GM12878 (cell line): ENCODE measurements around the gene SMG6. TPM values are rescaled to one million over a fixed set of nuclear protein-coding genes. Genes with fewer than 3 reads are reported as not detected.

Experiments
- ATAC-seq: fragments of 200-7000 bp; cut with Tn5 transposase; 3 replicates; pipeline ENCODE4 v1.9.1; 2020; ENCODE audit warnings: mild to moderate bottlenecking, moderate library complexity
- BruUV-seq: library from RNA; stranded (reverse); fragments of 400-500 nt; replicated peaks from 2 replicates; lab custom pipeline; 2021; lab: Mats Ljungman, UMichigan
- CTCF ChIA-PET: fragments of 300-600 bp; sonication (Branson Sonifier 250); formaldehyde crosslinking; extraction: SDS; loops from one replicate; lab custom pipeline; 2021; ENCODE audit warnings: inconsistent platforms; lab: Yijun Ruan, JAX
- POLR2A ChIA-PET: fragments of 350-600 bp; formaldehyde crosslinking; extraction: SDS; loops from one replicate; lab custom pipeline; 2021; ENCODE audit warnings: inconsistent platforms; lab: Charles Lee
- RAD21 ChIA-PET: fragments of 300-600 bp; sonication (Branson Sonifier 250); formaldehyde crosslinking; loops from one replicate; lab custom pipeline; 2023; ENCODE audit warnings: antibody characterized with exemption; ENCODE audit not compliant: unreplicated experiment; lab: Charles Lee
- SMC1A ChIA-PET: fragments of 300-600 bp; sonication (Branson Sonifier 250); formaldehyde crosslinking; loops from one replicate; lab custom pipeline; 2023; ENCODE audit not compliant: unreplicated experiment, uncharacterized antibody; lab: Charles Lee
- DNase-seq: peaks from one replicate; pipeline ENCODE4 v3.0.0-alpha.2; 2011; ENCODE audit warnings: low read depth, low spot score
- FAIRE-seq: peaks from 3 replicates; lab custom pipeline; 2011; peaks lifted over from hg19 to GRCh38; lab: Jason Lieb, UNC
- H2AFZ ChIP-seq: 2 replicates; pipeline ENCODE4 v1.6.0; 2011; ENCODE audit warnings: low read depth, low read length, control low read depth; ENCODE audit not compliant: control insufficient read depth
- H3K27ac ChIP-seq: 2 replicates; pipeline ENCODE4 v1.5.1; 2011; ENCODE audit warnings: control low read depth; ENCODE audit not compliant: control insufficient read depth, insufficient read depth
- H3K27me3 ChIP-seq, 2 experiments: replicated peaks in 1 of 2; 2 replicates each; pipeline versions ENCODE4 v1.6.0 to v1.6.1; 2011; ENCODE audit warnings: low read length in 1 of 2; ENCODE audit not compliant: control insufficient read depth in 2 of 2, insufficient read depth in 2 of 2
- H3K36me3 ChIP-seq, 2 experiments: 2 replicates each; pipeline ENCODE4 v1.5.1; 2011; ENCODE audit warnings: low read length in 1 of 2; ENCODE audit not compliant: control insufficient read depth in 2 of 2, insufficient read depth in 2 of 2
- H3K4me1 ChIP-seq: 2 replicates; pipeline ENCODE4 v1.6.1; 2011; ENCODE audit warnings: mild to moderate bottlenecking, low read length, moderate library complexity, mixed read lengths; ENCODE audit not compliant: control insufficient read depth, insufficient read depth
- H3K4me2 ChIP-seq: 2 replicates; pipeline ENCODE4 v1.6.0; 2011; ENCODE audit warnings: control low read depth; ENCODE audit not compliant: control insufficient read depth, insufficient read depth
- H3K4me3 ChIP-seq: fragments of 200-600 bp; sonication (generic); 2 replicates; pipeline ENCODE4 v1.5.1; 2016
- H3K79me2 ChIP-seq: 2 replicates; pipeline ENCODE4 v1.6.0; 2011; ENCODE audit warnings: low read length; ENCODE audit not compliant: control insufficient read depth, insufficient read depth
- H3K9ac ChIP-seq: 2 replicates; pipeline ENCODE4 v1.8.0; 2011; ENCODE audit warnings: low read length, control low read depth, mixed read lengths; ENCODE audit not compliant: control insufficient read depth, insufficient read depth
- H3K9me3 ChIP-seq: replicated peaks from 3 replicates; pipeline ENCODE4 v1.5.1; 2011; ENCODE audit warnings: mild to moderate bottlenecking, low read length; ENCODE audit not compliant: control insufficient read depth, insufficient read depth
- H4K20me1 ChIP-seq: 2 replicates; pipeline ENCODE4 v1.6.0; 2011; ENCODE audit not compliant: control insufficient read depth, insufficient read depth
- CBX3 ChIP-seq: fragments of 200-600 bp; sonication (generic); IDR thresholded peaks from 2 replicates; pipeline ENCODE4 v1.6.1; 2016; ENCODE audit warnings: low read depth, borderline replicate concordance
- CBX5 ChIP-seq: sonication (generic); IDR thresholded peaks from 2 replicates; pipeline ENCODE4 v1.6.1; 2016; ENCODE audit warnings: low read depth, moderate library complexity, mild to moderate bottlenecking, inconsistent platforms
- EP300 ChIP-seq, 2 experiments: fragments of 150-350 bp in 1 of 2; IDR thresholded peaks; 2 replicates each; pipeline ENCODE4 v1.6.1; 2011 to 2012; ENCODE audit warnings: low read depth in 2 of 2, low read length in 2 of 2, borderline replicate concordance in 1 of 2, improper control_type of control experiment in 1 of 2, inconsistent platforms in 1 of 2; ENCODE audit not compliant: control insufficient read depth in 1 of 2
- ESRRA ChIP-seq: IDR thresholded peaks from 2 replicates; pipeline ENCODE4 v1.6.1; 2012; ENCODE audit warnings: mild to moderate bottlenecking, low read length, improper control_type of control experiment
- FOXK2 ChIP-seq: fragments of 450-650 bp; IDR thresholded peaks from 2 replicates; pipeline ENCODE4 v1.6.1; 2017; ENCODE audit warnings: mild to moderate bottlenecking, moderate library complexity
- POLR2AphosphoS5 ChIP-seq: IDR thresholded peaks from 2 replicates; pipeline ENCODE4 v1.6.1; 2011; ENCODE audit warnings: mild to moderate bottlenecking, low read length, inconsistent platforms
- RAD21 ChIP-seq: IDR thresholded peaks from 2 replicates; pipeline ENCODE4 v1.6.1; 2011; ENCODE audit warnings: mild to moderate bottlenecking, low read depth, low read length, moderate library complexity; ENCODE audit not compliant: insufficient read depth
- SIN3A ChIP-seq: IDR thresholded peaks from 2 replicates; pipeline ENCODE4 v1.6.1; 2012; ENCODE audit warnings: low read depth, low read length, improper control_type of control experiment
- SUZ12 ChIP-seq: fragments of 200-600 bp; sonication (generic); IDR thresholded peaks from one replicate; pipeline ENCODE4 v1.6.1; 2018; ENCODE audit warnings: antibody characterized with exemption, mild to moderate bottlenecking; ENCODE audit not compliant: unreplicated experiment
- WGBS: methylation state at CpG from one replicate; pipeline ENCODE4 v1.1.6; 2016; ENCODE audit warnings: low lambda C conversion rate; ENCODE audit not compliant: insufficient replicate concordance, insufficient coverage; ENCODE audit errors: missing lambda C conversion rate; 5-methylcytosine and 5-hydroxymethylcytosine counted together
- in situ Hi-C: fragments of 300-500 bp; cut with MboI; formaldehyde crosslinking; loops from 9 replicates; pipeline ENCODE4 v1.14.3; 2018; ENCODE audit warnings: mixed read lengths
- intact Hi-C: fragments of 100-400 bp; cut with micrococcal nuclease; formaldehyde crosslinking; loops from one replicate; pipeline ENCODE4 v1.14.2; 2022; ENCODE audit not compliant: unreplicated experiment
- polyA plus RNA-seq, 11 experiments: library from polyadenylated mRNA; depleted of rRNA in 4 of 11; unstranded in 6 of 11; stranded (reverse) in 5 of 11; fragments of >200 nt; fragmentation: Nextera tagmentation in 4 of 11; fragmentation: Illumina TruSeq in 1 of 11; extraction: Ambion mirVana in 4 of 11; extraction: Trizol in 1 of 11; gene quantifications; 1 replicate in 1 of 11; 2 replicates in 10 of 11; pipeline versions ENCODE4 v1.2.1 to v1.2.3, GENCODE V29; 2011 to 2016; ENCODE audit warnings: inconsistent platforms in 2 of 11, missing spikeins in 2 of 11, low read depth in 1 of 11
- total RNA-seq, 4 experiments: library from RNA; depleted of rRNA in 3 of 4; stranded (reverse); fragments of >200 nt in 3 of 4; fragmentation: Illumina TruSeq in 1 of 4; extraction: Trizol in 1 of 4; gene quantifications; 2 replicates each; pipeline versions ENCODE4 v1.2.1 to v1.2.3, GENCODE V29; 2013 to 2021
- TF ChIP-seq, protein P1 (sequence below): fragments of 450-650 bp; formaldehyde crosslinking; IDR thresholded peaks from 2 replicates; pipeline ENCODE4 v1.4.0; 2020; ENCODE audit warnings: mild to moderate bottlenecking, moderate library complexity
- TF ChIP-seq, protein P2 (sequence below): fragments of 450-650 bp; IDR thresholded peaks from 2 replicates; pipeline ENCODE4 v1.6.1; 2017; ENCODE audit warnings: antibody characterized with exemption, mild to moderate bottlenecking, moderate library complexity
- TF ChIP-seq, protein P3 (sequence below): fragments of 450-650 bp; IDR thresholded peaks from 2 replicates; pipeline ENCODE4 v1.6.1; 2017; ENCODE audit warnings: mild to moderate bottlenecking, moderate library complexity

Gene SMG6
- total and polyA plus RNA-seq, 10 of the 15 experiments (the other 5 are each of a cell fraction or from before 2014, with no cell fraction given) = 0.58 to 28.7 (median 15.7) TPM

DNA sequence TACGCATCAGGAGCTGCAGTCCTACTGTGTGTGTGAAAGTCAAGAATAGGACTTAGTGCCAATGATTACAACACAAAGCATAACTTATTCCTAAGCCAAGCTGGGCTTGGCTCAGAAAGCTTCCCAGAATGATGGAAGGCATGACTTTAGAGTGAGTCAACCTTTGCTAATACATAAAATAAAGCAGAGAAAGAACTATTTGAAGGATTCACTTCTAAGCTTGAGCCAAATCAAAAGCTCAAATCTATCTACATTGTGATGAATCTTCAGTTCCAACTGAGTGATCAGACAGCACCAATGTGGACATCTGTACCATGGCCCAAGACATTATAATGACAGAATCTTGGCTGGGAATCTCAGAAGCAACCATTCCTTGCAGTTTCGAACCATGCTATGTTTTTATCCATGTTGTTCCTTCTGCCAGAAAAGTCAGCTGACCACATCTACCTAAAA, 41.4 kb downstream of the SMG6 start:
- Histone ChIP-seq H3K4me1 (peaks cover 77% of the 10 kb centered on the region), H3K36me3 (peaks cover 0 to 8% of the 10 kb centered on the region in 2 experiments; a peak in 1 of 4 replicates), H3K79me2 (peaks cover 50% of the 10 kb centered on the region), H2AFZ (no peak overlapping the region), H3K9ac (no peak overlapping the region), H4K20me1 (no peaks in the 10 kb centered on the region), H3K9me3 (no peaks in the 10 kb centered on the region), H3K4me3 (no peak overlapping the region), H3K27ac (peak overlapping the region; percentile 99), H3K27me3 (no peaks in the 10 kb centered on the region), H3K4me2 (peak overlapping the region; percentile 22; the same call in 1 of the 2 replicates)
- in situ Hi-C loops = no loop called here
- no peak for FAIRE-seq
- WGBS = 92% methylated on average over 2 of the region's 2 CpGs
- intact Hi-C loops = no loop called here
- ChIA-PET RAD21 (interaction anchor here (1.0 to 7.2 kb wide), 6 partner anchors 16 to 205 kb away, joined by 4 to 61 read pairs (median 15); partner anchors contain the start of gene HIC1), CTCF (interaction anchor here (1.1 to 7.5 kb wide), 4 partner anchors 10 to 38 kb away, joined by 4 to 48 read pairs (median 22); no protein-coding TSS in a partner anchor), SMC1A (interaction anchor here (0.8 to 10.4 kb wide), 6 partner anchors 8 to 173 kb away, joined by 4 to 149 read pairs (median 28); no protein-coding TSS in a partner anchor), POLR2A (interaction anchor here (0.8 to 8.8 kb wide), 4 partner anchors 9 to 173 kb away, joined by 3 to 69 read pairs (median 20); partner anchors contain the start of genes SMG6 and SRR)
- no peak for DNase-seq
- no TSS peak for BruUV-seq
- ATAC-seq = no peak
- TF ChIP-seq, protein P1, sequence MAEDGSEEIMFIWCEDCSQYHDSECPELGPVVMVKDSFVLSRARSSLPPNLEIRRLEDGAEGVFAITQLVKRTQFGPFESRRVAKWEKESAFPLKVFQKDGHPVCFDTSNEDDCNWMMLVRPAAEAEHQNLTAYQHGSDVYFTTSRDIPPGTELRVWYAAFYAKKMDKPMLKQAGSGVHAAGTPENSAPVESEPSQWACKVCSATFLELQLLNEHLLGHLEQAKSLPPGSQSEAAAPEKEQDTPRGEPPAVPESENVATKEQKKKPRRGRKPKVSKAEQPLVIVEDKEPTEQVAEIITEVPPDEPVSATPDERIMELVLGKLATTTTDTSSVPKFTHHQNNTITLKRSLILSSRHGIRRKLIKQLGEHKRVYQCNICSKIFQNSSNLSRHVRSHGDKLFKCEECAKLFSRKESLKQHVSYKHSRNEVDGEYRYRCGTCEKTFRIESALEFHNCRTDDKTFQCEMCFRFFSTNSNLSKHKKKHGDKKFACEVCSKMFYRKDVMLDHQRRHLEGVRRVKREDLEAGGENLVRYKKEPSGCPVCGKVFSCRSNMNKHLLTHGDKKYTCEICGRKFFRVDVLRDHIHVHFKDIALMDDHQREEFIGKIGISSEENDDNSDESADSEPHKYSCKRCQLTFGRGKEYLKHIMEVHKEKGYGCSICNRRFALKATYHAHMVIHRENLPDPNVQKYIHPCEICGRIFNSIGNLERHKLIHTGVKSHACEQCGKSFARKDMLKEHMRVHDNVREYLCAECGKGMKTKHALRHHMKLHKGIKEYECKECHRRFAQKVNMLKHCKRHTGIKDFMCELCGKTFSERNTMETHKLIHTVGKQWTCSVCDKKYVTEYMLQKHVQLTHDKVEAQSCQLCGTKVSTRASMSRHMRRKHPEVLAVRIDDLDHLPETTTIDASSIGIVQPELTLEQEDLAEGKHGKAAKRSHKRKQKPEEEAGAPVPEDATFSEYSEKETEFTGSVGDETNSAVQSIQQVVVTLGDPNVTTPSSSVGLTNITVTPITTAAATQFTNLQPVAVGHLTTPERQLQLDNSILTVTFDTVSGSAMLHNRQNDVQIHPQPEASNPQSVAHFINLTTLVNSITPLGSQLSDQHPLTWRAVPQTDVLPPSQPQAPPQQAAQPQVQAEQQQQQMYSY = no peak
- TF ChIP-seq CBX5 (no peak), SIN3A (no peak), RAD21 (no peak), POLR2AphosphoS5 (no peak), ESRRA (no peak), SUZ12 (no peak), CBX3 (no peak), FOXK2 (no peak), EP300 (IDR thresholded peaks at IDR 0.05; ENCODE audit: borderline replicate concordance in 1 of 2, control insufficient read depth in 1 of 2, low read depth in 2 of 2, low read length in 2 of 2) (no peak)
- TF ChIP-seq, protein P2, sequence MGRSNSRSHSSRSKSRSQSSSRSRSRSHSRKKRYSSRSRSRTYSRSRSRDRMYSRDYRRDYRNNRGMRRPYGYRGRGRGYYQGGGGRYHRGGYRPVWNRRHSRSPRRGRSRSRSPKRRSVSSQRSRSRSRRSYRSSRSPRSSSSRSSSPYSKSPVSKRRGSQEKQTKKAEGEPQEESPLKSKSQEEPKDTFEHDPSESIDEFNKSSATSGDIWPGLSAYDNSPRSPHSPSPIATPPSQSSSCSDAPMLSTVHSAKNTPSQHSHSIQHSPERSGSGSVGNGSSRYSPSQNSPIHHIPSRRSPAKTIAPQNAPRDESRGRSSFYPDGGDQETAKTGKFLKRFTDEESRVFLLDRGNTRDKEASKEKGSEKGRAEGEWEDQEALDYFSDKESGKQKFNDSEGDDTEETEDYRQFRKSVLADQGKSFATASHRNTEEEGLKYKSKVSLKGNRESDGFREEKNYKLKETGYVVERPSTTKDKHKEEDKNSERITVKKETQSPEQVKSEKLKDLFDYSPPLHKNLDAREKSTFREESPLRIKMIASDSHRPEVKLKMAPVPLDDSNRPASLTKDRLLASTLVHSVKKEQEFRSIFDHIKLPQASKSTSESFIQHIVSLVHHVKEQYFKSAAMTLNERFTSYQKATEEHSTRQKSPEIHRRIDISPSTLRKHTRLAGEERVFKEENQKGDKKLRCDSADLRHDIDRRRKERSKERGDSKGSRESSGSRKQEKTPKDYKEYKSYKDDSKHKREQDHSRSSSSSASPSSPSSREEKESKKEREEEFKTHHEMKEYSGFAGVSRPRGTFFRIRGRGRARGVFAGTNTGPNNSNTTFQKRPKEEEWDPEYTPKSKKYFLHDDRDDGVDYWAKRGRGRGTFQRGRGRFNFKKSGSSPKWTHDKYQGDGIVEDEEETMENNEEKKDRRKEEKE = no peak
- TF ChIP-seq, protein P3, sequence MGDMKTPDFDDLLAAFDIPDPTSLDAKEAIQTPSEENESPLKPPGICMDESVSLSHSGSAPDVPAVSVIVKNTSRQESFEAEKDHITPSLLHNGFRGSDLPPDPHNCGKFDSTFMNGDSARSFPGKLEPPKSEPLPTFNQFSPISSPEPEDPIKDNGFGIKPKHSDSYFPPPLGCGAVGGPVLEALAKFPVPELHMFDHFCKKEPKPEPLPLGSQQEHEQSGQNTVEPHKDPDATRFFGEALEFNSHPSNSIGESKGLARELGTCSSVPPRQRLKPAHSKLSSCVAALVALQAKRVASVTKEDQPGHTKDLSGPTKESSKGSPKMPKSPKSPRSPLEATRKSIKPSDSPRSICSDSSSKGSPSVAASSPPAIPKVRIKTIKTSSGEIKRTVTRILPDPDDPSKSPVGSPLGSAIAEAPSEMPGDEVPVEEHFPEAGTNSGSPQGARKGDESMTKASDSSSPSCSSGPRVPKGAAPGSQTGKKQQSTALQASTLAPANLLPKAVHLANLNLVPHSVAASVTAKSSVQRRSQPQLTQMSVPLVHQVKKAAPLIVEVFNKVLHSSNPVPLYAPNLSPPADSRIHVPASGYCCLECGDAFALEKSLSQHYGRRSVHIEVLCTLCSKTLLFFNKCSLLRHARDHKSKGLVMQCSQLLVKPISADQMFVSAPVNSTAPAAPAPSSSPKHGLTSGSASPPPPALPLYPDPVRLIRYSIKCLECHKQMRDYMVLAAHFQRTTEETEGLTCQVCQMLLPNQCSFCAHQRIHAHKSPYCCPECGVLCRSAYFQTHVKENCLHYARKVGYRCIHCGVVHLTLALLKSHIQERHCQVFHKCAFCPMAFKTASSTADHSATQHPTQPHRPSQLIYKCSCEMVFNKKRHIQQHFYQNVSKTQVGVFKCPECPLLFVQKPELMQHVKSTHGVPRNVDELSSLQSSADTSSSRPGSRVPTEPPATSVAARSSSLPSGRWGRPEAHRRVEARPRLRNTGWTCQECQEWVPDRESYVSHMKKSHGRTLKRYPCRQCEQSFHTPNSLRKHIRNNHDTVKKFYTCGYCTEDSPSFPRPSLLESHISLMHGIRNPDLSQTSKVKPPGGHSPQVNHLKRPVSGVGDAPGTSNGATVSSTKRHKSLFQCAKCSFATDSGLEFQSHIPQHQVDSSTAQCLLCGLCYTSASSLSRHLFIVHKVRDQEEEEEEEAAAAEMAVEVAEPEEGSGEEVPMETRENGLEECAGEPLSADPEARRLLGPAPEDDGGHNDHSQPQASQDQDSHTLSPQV = no peak
